Left cardiac atrium (tissue), 4 donors: ENCODE measurements around the gene HIPK2. TPM values are rescaled to one million over a fixed set of nuclear protein-coding genes. Genes with fewer than 3 reads are reported as not detected.

Experiments used
- ATAC-seq, 2 donors: fragments of 200-7000 bp; cut with Tn5 transposase; one replicate each; pipeline ENCODE4 v1.9.1; 2020; ENCODE audit warnings: mild to moderate bottlenecking in 2 of 2, moderate library complexity in 2 of 2
- DNase-seq: peaks from one replicate; pipeline ENCODE4 v3.0.0-alpha.2; 2020
- intact Hi-C, 2 donors: fragments of 100-400 bp; cut with DNase I; formaldehyde crosslinking; loops; one replicate each; pipeline versions ENCODE4 v1.14.1 to v1.15.1; 2022 to 2023
- total RNA-seq, 2 donors: library from RNA; stranded (reverse); fragmentation: NEBNext Ultra II Directional; extraction: Animal tissue kit (Norgen Biotek cat#: 25700); gene quantifications; one replicate each; pipeline ENCODE4 v1.2.1, GENCODE V29; 2021
- donor health status: DM: no; HTN: yes; CAD: no.
- donor health status: DM: no; HTN: yes; CAD: no; lungs with severe emphysema.
- donor health status: DM: yes; HTN: yes; CAD: no.
- donor health status: Dilated cardiomyopathy.

The HIPK2 gene
- total RNA-seq, 2 donors from 2014 or later = 123 to 139 TPM

DNA sequence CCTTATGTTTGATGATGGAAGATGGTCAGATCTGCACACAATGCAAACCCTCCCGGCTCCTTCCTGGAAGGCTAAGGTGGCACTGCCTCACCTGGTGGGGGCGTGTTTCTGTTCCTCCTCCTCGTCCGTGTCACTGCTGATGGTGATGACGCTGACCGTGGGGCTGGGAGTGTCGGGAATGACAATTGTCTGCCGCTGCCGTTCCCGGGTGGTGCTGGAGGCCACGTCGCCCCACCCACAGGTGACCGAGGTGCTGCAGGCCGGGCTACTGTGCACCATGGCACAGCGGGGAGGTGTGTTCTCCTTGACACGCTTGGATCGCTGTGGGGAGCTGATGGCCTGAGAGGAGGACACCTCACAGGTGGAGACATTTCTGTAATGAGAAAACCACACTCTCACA lies 181.2 kb downstream of the HIPK2 start:
- intact Hi-C loops = no loop called here
- DNase-seq (no peak), ATAC-seq (no peak)

DNA sequence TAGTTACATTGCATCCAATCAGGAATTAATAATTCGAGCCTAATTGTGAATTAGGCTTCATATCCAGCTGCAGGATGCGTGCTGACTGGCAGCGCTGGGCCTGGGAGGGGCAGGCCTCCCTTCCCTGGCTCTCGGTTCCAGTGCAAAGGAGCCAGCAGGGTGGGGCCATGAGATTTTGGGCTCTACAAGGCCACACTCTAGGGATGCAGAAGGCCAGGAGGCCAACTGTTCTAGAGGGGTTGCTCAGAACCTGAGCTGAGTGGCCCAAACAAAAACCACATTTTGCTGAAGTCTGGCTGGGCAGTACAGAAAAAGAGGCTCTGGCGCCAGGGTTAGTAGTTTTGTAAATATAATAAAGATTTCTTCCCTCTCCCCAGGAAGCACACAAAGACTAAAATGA lies 182.0 kb downstream of the HIPK2 start:
- DNase-seq (no peak), ATAC-seq (no peak)
- intact Hi-C loops = no loop called here

DNA sequence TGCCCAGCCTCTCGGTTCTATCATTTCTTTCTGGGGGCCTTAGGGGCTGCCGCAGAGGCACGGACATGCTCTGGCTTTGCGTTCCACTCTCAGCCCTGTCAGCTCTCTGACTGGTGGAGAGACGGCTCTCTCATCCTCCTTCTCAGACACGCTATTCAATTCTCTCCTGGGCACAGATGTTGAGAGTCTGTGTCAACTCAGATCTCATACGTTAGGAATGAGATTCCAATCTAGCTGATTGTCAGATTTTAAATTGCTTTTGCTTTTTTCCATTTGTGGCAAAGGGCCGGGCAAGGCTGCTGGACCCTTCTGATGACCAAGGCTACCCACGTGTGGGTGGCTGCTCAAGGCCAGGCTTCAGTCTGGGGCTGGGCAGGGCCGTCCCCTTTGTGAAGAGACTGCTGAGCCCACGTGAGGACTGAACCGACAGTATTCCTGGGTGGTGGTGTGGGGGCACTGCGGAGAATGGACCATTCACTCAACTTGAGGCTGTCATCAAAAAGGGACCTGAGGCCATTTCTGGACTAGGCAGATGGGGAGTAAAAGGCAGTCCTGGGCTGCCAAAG lies 182.8 kb downstream of the HIPK2 start:
- ATAC-seq (no peak), DNase-seq (no peak)
- intact Hi-C loops = no loop called here

DNA sequence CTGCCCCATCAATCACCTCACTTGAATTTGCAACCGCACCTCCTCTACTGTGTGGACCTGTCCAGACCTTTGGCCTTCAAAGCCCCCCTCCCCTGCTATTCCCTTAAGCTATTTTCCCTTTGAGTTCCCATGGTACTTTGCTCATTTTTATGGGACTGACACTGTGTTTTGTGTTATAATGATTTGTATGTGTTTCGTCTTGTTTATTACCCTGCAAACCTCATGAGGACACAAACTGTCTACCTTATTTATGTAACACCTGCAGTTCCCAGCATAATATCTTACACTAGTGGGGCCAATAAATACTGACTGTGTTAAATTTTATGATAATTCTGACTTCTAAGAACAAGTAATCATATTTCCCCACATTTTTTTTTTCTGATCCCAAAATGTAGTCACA lies 183.7 kb downstream of the HIPK2 start:
- intact Hi-C loops = no loop called here
- no peak for ATAC-seq
- DNase-seq = no peak

DNA sequence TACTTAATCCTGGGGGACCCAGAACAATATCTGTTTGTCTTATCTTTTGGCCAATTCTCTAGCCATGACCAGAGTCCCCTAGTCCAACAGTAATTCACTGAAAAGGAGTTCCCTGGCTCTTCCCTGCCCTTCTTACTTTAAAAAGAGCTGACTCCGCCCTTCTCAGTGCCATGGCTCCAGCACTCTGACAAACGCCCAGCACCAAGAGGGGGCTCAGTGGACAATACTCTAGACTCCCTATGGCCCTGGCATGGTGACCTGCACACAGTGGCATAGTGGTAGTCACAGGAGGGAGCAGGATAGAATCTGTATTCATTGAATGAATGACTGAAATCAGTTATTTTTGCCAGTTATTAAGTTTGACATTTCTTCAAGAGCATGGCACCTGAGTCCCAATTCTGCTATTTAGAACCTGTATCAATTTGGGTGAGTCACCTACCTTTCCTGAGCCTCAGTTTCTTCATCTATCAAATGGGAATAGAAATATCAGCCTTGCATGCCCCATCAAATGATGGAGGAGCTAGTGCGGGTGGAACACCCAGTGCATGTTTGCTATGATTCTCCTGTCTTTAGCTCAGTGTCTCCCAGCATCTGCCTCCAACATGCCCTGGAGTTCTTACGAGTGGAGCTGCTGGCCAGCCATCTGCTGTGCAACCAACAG lies 184.9 kb downstream of the HIPK2 start:
- ATAC-seq = no peak
- intact Hi-C loops = no loop called here
- DNase-seq = no peak

DNA sequence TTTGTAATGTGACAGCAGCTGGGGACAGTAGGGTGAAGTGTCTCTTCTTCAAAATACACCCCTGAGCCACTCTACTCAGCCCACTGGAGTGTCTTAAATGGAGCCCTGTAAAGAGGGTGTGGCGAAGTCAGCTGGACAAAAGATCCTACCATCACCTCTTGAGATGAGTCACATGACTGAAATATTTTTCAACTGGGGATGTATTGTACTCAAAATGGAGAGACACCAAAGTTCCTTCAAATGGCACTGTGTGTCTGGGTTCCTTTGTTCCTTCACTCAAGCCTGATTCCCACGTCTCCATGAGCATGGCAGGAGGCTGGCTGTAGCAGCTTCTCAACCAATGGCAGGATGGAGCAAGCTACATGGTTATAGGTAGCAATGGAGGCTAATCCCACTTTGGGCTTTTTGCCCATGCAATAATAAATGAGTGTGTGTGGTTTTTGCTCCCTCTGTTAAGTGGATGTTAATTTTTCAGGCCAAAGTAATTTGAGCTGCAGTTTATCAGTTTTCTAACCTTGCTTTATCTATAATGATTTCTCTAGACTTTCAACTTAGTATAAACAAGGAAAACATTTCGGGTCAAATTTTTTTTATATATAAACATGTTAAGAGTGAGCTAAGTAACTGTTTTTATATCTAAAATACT lies 186.1 kb downstream of the HIPK2 start:
- ATAC-seq (no peak), DNase-seq (no peak)
- intact Hi-C loops = no loop called here

DNA sequence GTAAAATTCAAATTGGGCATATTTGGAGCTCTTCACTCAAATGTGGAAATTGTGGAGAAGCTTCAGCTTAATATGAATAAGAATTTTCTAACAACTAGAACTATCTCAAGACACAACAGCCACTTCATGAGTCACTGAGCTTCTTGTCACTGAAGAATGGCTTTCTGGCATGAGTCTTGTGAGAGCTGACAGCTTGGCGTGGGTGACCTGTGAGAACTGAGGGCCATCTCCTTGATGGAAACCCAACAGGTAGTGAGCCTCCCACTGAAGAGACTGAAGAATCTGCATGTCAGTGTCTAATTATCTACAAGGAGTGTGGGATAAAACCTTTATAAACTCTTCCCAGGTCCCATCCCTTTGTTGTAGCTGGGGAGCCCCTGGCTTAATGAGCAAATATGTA lies 188.3 kb downstream of the HIPK2 start:
- ATAC-seq (no peak), DNase-seq (no peak)
- intact Hi-C loops = no loop called here

DNA sequence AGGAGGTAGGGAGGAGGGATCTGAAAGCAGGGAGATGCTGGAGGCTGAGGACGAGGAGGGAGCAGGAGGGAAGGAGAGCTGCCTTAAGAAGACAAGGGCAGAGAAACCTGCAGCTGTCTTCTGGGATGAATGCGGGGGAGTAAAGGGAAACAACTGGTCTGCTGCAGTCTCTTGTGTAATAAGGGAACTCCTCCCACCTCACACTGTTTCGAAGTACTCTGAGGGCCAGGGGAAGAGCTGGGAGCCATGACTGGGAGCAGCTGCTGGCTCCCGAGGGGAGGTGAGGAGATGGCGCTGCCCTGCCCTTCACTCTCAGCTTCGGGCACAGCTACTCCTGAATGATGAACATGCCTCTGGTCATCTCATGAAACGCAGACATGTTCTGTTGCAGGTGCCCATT lies 189.2 kb downstream of the HIPK2 start:
- intact Hi-C loops = no loop called here
- ATAC-seq = peak; percentile 69 to 87
- no peak for DNase-seq

DNA sequence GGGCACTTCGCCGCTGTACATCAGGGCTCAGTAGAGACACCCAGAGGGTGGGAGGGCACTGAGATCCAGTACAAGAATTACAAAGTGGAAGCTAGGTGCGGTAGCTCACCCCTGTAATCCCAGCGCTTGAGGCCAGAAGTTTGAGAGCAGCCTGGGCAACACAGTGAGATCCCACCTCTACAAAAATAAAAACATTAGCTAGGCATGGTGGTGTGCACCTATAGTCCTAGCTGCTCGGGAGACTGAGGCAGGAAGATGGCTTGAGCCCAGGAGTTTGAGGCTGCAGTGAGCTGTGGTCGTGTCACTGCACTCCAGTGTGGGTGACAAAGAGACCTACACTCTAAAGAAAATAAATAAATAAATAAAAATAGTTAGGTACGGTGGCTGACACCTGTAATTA lies 190.3 kb downstream of the HIPK2 start:
- intact Hi-C loops = no loop called here
- DNase-seq (no peak), ATAC-seq (no peak)

DNA sequence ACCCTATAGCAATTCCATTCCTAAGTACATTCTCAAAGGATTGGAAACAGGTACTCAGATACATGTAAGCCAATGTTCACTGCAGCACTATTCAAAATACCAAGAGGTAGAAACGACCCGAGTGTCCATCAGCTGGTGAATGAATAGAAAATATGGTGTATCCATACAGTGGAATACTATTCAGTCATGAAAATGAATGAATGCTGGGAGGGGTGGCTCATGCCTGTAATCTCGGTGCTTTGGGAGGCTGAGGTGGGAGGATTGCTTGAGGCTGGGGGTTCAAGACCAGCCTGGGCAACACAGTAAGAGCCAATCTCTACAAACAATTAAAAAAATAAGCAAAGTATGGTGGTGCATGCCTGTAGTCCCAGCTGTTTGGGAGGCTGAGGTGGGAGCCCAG lies 191.5 kb downstream of the HIPK2 start:
- ATAC-seq (no peak), DNase-seq (no peak)
- intact Hi-C loops = no loop called here

DNA sequence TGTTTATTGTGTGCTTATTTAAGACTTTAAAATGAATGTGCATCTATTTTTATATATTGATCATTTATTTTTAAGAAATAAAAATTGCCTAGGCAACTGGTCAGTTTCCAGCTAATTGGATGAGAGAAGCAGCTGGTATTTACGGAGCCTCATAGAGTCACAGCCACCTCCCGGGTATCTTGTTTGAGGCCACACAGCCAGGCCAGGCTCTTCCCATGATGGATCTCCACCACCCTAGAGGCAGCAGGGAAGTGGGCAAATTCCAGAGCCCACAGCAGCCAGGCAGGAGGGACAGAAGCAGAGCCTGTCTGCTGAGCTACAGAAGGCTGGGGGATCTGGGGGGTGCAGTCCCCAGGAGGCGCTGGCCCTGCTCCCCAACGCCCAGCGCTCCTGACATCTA lies 192.8 kb downstream of the HIPK2 start:
- DNase-seq = no peak
- intact Hi-C loops = no loop called here
- ATAC-seq = no peak

DNA sequence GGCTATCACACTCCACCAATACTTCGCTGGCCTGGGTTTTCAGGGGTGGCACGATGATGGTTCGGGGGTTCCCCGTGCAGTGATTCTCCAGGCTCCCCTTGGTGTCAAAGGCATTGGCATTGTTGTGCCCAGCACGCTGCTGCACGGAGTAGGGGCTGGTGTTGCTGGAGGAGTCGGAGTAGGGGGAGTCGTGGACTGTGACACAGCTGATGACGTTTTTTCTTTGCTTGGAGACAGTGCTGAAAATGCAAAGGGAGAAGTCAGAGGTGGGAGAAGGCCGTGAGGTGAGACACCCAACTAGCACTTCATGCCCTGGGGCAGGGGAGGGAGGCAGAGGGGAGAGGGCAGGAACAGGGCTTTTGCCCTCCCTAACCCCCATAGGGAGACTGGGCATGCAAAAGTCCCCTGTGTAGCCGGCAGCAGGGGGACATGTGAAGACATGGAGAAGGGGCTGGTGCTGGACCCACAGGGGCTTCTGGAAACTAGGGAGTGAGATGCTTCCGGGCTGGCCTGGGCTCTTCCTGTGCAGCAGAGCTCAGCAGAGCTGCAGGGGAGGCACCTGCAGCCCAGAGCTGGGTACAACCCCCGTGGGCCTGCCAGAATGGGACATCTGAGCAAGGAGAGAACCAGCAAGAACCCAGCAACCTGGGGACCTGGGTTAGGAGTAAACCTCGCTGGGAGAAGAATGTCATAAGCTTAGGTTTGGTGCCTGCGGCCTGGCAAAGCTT lies 193.8 kb downstream of the HIPK2 start:
- intact Hi-C loops = no loop called here
- ATAC-seq = no peak
- DNase-seq = no peak

DNA sequence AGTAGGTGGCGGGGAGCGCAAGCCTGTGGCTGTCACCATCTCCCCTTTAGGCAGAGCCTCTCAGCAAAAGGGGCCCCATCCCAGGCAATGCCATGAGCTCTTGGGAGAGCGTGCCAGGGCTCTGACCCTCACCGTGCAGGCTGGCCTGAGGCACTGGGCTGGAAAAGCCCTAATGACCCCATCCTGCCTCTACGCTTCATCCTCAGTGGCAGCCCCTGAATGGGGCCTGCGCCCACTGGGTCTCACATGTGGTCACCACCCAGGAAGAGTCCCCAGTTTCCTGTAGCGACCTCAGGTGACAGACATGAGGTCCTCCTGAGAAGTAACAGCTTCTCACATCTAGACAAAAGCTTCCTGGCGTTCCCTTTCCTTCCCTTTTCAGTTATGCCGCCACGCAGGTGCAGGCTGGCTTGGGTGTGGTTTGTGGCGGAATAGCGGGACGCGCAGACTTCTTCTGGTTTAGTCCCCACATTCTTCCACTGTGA lies 195.1 kb downstream of the HIPK2 start:
- DNase-seq (no peak), ATAC-seq (no peak)
- intact Hi-C loops = no loop called here

DNA sequence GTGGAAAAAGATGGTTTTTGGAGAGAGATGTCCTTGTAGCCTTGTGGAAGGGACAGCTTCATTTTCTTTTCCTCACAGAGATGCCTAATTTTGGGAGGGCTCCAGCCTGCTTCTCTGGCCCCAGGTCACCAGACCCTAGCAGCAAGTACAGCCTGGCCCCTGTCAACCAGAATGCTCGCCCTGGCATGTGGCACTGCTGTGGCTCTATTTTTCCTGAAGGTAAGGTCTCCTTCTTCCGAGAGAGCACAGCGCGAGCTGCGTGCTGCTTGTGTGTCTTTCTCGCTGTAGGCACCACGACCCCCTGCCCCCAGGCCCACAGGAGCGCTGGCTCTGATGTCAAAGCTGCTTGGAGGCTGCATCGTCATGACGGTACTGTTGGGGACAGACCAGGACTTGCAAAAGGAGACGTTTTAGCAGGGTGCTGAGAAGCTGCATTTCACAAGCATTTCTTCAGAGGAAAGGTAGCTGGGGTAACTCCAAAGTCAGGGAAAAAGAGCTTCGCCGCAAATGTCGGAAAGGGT lies 195.6 kb downstream of the HIPK2 start:
- DNase-seq = no peak
- no peak for ATAC-seq
- intact Hi-C loops = no loop called here

DNA sequence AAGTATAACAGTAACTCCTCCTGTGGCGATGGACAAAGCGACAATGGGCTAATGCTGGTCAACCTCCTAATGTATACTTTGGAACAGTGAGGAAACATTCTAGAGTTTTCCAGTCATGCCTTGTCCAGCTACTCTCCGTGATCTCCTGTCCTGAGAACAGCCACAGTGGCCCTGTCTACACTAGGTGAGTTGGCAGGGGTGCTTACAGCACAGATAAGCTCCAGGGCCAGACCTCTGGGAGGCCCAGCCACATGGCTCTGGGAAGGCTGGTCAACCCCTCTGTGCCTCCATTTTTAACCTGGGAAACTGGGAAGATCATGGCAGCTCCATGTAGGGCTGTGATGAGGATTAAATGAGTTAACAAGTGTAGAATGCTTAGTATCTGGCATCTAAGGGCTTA lies 197.4 kb downstream of the HIPK2 start:
- ATAC-seq (no peak), DNase-seq (no peak)
- intact Hi-C loops = no loop called here

DNA sequence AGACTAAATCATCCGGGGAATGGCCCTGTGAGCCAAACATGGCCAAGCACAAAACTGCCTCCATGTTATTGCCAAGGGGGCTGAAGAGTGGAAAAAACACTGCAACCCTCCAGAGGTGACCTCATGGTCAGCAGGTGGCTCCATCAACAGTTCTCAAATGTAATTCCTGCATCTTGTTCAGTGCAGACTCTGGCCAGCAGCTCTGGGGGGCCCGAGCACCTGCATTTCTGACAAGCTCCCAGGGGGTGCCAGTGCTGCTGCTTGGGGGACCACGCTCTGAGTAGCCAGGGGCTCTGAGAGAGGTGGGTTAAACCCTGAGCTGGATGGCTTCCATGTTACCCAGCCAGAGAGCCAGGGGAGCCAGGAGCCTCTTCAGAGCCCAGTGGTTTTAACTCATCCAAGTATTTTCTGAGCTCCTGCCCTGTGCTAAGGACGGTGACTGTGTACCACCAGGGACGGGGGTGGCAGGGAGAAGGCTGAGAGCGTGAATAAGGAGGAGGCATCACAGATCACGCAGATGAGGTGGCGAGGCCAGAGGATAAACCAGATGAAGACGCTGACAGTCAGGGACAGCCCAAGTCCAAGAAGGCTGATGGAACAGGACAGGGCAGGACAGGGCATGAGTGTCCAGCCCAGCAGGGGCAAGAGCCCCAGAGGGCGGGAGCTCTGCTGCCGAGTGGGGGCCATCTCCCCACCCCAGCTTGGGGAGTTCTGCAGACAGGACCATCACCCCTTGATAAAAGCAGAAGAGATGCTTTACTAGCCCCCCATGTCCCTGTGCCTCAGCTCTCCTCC lies 201.4 kb downstream of the HIPK2 start:
- DNase-seq = no peak
- intact Hi-C loops = no loop called here
- no peak for ATAC-seq

DNA sequence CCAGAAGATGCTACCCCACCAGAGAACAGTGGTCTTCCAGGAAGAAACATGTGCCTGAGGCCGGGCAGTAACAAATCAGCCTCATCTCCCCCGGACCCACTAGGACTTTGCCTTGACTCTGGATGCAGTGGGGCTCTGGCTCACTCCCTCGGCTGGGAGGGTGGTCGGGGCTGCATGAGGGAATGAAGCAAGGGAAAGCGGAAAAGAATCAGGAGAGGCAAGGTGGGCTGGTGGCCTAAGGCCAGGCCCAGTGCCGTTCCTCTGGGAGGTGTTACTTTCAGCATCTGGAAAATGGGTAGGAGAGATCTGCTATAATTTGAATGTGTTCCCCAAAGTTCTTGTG lies 202.5 kb downstream of the HIPK2 start:
- DNase-seq (no peak), ATAC-seq (no peak)

DNA sequence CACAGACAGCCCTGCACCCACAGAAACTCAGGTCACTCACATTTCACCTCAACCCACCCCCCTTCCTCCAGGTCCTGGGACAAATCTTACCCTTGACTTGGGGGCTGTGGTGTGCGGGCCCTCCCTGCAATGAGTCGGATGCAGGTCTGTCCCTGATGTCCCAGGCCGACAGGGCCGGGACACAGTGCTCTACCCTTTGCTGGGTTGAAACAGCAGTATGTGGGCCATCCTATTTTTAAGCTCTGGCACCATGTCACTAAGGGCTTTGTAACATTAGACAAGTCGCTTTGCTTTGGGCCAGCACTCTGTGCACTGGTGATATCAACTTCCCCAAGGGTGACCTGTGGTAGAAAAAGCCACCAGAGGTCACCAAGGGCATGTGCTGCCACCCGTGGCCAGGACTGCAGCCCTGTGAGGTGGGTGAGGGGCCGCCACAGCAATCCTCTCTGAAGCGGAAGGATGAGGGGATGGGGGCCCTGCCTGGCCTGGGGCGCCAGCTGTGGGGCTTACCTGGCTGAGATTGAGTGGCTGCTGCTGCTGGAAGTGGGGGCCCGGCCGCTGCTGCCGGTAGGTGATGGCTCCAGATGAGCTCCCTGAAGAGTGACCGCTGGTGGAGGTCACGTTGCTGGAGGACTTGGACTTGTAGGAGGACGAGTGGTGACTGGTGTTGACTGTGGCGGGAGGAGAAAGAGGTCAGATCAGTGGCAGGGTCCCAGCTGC lies 203.0 kb downstream of the HIPK2 start:
- intact Hi-C loops = no loop called here
- ATAC-seq = peak; percentile 45 to 76
- DNase-seq = no peak

More for the DNA sequence above, 202.5 kb downstream of the HIPK2 start:
- intact Hi-C loops = no loop called here

DNA sequence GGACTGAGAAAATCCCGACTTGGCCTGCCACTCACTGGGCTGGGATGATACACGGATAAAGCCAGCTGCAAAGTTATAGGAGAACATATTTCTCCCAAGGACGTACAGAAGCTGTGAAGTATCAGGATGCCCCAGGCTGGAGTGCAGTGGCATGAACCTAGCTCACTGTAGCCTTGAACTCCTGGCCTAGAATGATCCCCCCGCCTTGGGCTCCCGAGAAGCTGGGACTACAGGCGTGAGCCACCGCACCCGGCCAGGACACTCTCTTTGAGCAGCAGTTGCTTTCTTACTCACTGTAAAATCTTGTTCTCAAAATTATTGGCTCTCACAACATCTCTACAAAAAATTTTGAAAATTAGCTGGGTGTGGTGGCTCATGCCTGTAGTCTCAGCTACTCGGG lies 203.9 kb downstream of the HIPK2 start:
- ATAC-seq (no peak), DNase-seq (no peak)
- intact Hi-C loops = no loop called here
